Measurements from ENCODE around the gene ACOT2. TPM values are rescaled to one million over a fixed set of nuclear protein-coding genes. Genes with fewer than 3 reads are reported as not detected.
A peak's percentile ranks its signal among the peaks of the same experiment; 100 is the strongest.
"Not testable (repeated sequence)": the region's sequence is repeated elsewhere in the genome, so short reads cannot be mapped to it uniquely, and the experiment has no call there.

ACOT2 gene, protein sequence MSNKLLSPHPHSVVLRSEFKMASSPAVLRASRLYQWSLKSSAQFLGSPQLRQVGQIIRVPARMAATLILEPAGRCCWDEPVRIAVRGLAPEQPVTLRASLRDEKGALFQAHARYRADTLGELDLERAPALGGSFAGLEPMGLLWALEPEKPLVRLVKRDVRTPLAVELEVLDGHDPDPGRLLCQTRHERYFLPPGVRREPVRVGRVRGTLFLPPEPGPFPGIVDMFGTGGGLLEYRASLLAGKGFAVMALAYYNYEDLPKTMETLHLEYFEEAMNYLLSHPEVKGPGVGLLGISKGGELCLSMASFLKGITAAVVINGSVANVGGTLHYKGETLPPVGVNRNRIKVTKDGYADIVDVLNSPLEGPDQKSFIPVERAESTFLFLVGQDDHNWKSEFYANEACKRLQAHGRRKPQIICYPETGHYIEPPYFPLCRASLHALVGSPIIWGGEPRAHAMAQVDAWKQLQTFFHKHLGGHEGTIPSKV
- total RNA-seq, result 29.4 TPM
- 128 TPM for polyA plus RNA-seq (ENCODE audit: insufficient read depth, low read depth, low replicate concordance)
- long read RNA-seq, donor 1, transcript ACOT2-201 (3 exons, 1,774 nt), result major isoform, 12 of 28 reads
- long read RNA-seq, donor 1, partial matches to known transcripts, result 16 of 28 reads
- long read RNA-seq, donor 1, other reads (novel, unspliced or antisense), result 0 of 28 reads
- long read RNA-seq, donor 2, transcript ACOT2-201 (3 exons, 1,774 nt), result major isoform, 9 of 27 reads
- long read RNA-seq, donor 2, partial matches to known transcripts, result 18 of 27 reads
- long read RNA-seq, donor 2, other reads (novel, unspliced or antisense), result 0 of 27 reads
- long read RNA-seq, donor 3, transcript ACOT2-201 (3 exons, 1,774 nt), result major isoform, 15 of 29 reads
- long read RNA-seq, donor 3, partial matches to known transcripts, result 14 of 29 reads
- long read RNA-seq, donor 3, other reads (novel, unspliced or antisense), result 0 of 29 reads
- long read RNA-seq, donor 4, transcript ACOT2-201 (3 exons, 1,774 nt), result major isoform, 12 of 12 reads
- long read RNA-seq, donor 4, partial matches to known transcripts, result 0 of 12 reads
- long read RNA-seq, donor 4, other reads (novel, unspliced or antisense), result 0 of 12 reads
- long read RNA-seq, donor 5, result 0 reads
- long read RNA-seq, donor 6, transcript ACOT2-201 (3 exons, 1,774 nt), result major isoform, 22 of 79 reads
- long read RNA-seq, donor 6, partial matches to known transcripts, result 56 of 79 reads
- long read RNA-seq, donor 6, other reads (novel, unspliced or antisense), result 0 of 79 reads
- long read RNA-seq, donor 7, transcript ACOT2-201 (3 exons, 1,774 nt), result major isoform, 31 of 39 reads
- long read RNA-seq, donor 7, partial matches to known transcripts, result 1 of 39 reads
- long read RNA-seq, donor 7, other reads (novel, unspliced or antisense), result 7 of 39 reads
- long read RNA-seq, donor 8, transcript ACOT2-201 (3 exons, 1,774 nt), result major isoform, 11 of 11 reads
- long read RNA-seq, donor 8, partial matches to known transcripts, result 0 of 11 reads
- long read RNA-seq, donor 8, other reads (novel, unspliced or antisense), result 0 of 11 reads
- long read RNA-seq, donor 9, transcript ACOT2-201 (3 exons, 1,774 nt), result major isoform, 18 of 28 reads
- long read RNA-seq, donor 9, partial matches to known transcripts, result 10 of 28 reads
- long read RNA-seq, donor 9, other reads (novel, unspliced or antisense), result 0 of 28 reads
- long read RNA-seq, donor 10, transcript ACOT2-201 (3 exons, 1,774 nt), result major isoform, 13 of 19 reads
- long read RNA-seq, donor 10, partial matches to known transcripts, result 6 of 19 reads
- long read RNA-seq, donor 10, other reads (novel, unspliced or antisense), result 0 of 19 reads

GRCh38 chr14:73569185-73569958 is at the start of gene ACOT2:
TSS of gene ACOT2 (plus strand) at chr14:73569213. CDS start at chr14:73569241, 28 bp downstream.
- DNase-seq, result peak; percentile 84 to 95 (median 91)
- intact Hi-C loops (cut with DNase I); H3K27me3 ChIP-seq (ENCODE audit: control insufficient read depth, insufficient read depth, low read length); FAIRE-seq; H3K36me3 ChIP-seq (ENCODE audit: control insufficient read depth in 2 of 3, insufficient read depth in 3 of 3, low read length in 3 of 3); H3K9me3 ChIP-seq (ENCODE audit: control insufficient read depth in 2 of 3, insufficient read depth in 1 of 3, low read length in 3 of 3): not testable (repeated sequence)
- peak within 1 kb of the TSS; percentile 2 to 99 (median 71) for H3K9ac ChIP-seq (ENCODE audit: low read length in 3 of 3)
- H3K4me1 ChIP-seq (ENCODE audit: control insufficient read depth in 2 of 3, insufficient read depth in 2 of 3, low read depth in 1 of 3, low read length in 3 of 3), result peaks cover 0 to 14% (median 11%) of the 10 kb centered on the region in 3 donors
- H3K4me3 ChIP-seq (ENCODE audit: low read length in 3 of 3), result peak within 1 kb of the TSS; percentile 55 to 90 (median 79)
- peak within 1 kb of the TSS; percentile 80 to 95 for H3K27ac ChIP-seq (ENCODE audit: low read depth in 2 of 2, low read length in 2 of 2)
- TF ChIP-seq, protein P1, sequence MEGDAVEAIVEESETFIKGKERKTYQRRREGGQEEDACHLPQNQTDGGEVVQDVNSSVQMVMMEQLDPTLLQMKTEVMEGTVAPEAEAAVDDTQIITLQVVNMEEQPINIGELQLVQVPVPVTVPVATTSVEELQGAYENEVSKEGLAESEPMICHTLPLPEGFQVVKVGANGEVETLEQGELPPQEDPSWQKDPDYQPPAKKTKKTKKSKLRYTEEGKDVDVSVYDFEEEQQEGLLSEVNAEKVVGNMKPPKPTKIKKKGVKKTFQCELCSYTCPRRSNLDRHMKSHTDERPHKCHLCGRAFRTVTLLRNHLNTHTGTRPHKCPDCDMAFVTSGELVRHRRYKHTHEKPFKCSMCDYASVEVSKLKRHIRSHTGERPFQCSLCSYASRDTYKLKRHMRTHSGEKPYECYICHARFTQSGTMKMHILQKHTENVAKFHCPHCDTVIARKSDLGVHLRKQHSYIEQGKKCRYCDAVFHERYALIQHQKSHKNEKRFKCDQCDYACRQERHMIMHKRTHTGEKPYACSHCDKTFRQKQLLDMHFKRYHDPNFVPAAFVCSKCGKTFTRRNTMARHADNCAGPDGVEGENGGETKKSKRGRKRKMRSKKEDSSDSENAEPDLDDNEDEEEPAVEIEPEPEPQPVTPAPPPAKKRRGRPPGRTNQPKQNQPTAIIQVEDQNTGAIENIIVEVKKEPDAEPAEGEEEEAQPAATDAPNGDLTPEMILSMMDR (IDR thresholded peaks at IDR 0.05; ENCODE audit: borderline replicate concordance, extremely low read depth, insufficient read depth), result peak; percentile 4

DNA sequence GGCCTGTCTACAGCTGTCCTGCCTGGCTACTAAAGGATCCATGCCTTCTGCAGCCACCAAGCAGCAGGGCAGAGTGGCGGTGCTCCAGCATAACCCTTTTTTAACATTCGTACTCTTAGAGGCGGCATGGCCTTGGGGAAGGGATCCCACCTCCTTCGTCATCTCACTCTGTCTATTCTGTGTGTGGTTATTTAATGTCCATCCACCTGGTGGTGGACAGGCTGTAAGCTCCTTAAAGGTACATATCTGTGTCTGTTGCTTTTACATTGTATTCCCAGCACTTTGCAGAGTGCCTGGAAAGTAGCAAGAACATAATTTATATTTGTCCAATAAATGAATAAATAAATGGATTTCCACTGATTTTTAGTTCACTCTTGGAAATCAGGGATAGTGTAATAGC is 47.8 kb upstream of the ACOT2 start:
- Histone ChIP-seq H3K4me3 (ENCODE audit: low read length in 3 of 3) (no peak overlapping the region), H3K27me3 (ENCODE audit: control insufficient read depth, insufficient read depth, low read length) (no peaks in the 10 kb centered on the region), H3K27ac (ENCODE audit: low read depth in 2 of 2, low read length in 2 of 2) (no peak overlapping the region), H3K4me1 (ENCODE audit: control insufficient read depth in 2 of 3, insufficient read depth in 2 of 3, low read depth in 1 of 3, low read length in 3 of 3) (peaks cover 0 to 1% (median 0%) of the 10 kb centered on the region in 3 donors), H3K9me3 (ENCODE audit: control insufficient read depth in 2 of 3, insufficient read depth in 1 of 3, low read length in 3 of 3) (no peaks in the 10 kb centered on the region), H3K9ac (ENCODE audit: low read length in 3 of 3) (no peak overlapping the region), H3K36me3 (ENCODE audit: control insufficient read depth in 2 of 3, insufficient read depth in 3 of 3, low read length in 3 of 3) (no peaks in the 10 kb centered on the region)
- DNase-seq, result no peak
- no peak for FAIRE-seq
- TF ChIP-seq, protein P1 (IDR thresholded peaks at IDR 0.05; ENCODE audit: borderline replicate concordance, extremely low read depth, insufficient read depth), result no peak
- intact Hi-C loops (cut with DNase I), result no loop called here
